ENCODE data around the gene STRN3. TPM values are rescaled to one million over a fixed set of nuclear protein-coding genes. Genes with fewer than 3 reads are reported as not detected.
A peak's percentile ranks its signal among the peaks of the same experiment; 100 is the strongest.

Gene STRN3
- total RNA-seq, 1 experiment from 2014 or later: 36.6 TPM

DNA sequence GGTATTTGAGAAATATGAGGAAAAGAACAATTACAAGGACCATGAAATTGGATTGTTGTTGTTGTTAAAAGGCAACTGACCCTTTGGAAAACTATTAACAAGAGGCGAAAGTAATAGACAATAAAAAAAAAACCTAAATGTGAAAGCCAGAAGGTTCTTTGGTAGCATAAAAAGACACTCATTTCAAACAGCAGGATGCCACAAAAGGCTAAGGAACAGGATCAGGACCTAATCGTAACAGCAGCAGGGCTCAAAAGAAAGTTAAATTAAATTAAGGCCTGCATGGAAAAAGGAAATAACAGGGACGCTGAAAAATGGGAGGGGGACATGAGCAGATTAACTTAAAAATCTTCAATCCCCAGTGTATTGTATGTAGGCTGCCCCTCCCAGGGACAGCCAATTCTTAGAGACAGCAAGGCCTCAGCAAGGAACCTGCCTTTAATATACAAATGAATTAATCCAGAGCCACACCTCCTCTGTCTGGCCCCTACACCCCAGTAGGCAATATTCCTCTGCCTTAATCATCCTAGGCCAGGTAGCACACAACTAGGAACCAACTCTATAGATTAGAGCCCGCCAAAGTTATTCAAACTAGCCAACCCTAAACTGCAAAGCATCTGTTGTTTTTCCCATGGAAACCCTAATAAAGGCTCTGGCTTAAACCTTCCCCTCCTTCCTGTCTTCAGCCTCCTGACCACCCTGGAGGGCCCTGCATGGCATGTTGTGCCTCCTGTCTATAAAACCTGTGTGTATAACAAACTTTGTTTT is 29.1 kb downstream of the STRN3 start:
- ChIA-PET CTCF (interaction anchor here (0.7 to 1.0 kb wide), 2 partner anchors 17 to 68 kb away, joined by 3 to 4 read pairs; no protein-coding TSS in a partner anchor), POLR2A (interaction anchor here (0.7 to 1.4 kb wide), 2 partner anchors 22 to 41 kb away, joined by 3 to 5 read pairs; no protein-coding TSS in a partner anchor)
- intact Hi-C loops (cut with micrococcal nuclease): no loop called here
- H3K9me3 Mint-ChIP-seq (ENCODE audit: unreplicated experiment): no peaks in the 10 kb centered on the region
- peak overlapping the region; percentile 31 for H3K27ac Mint-ChIP-seq (ENCODE audit: low read depth, unreplicated experiment)
- peaks cover 10% of the 10 kb centered on the region for H3K4me1 Mint-ChIP-seq (ENCODE audit: insufficient read depth, unreplicated experiment)
- TF ChIP-seq, protein P1, sequence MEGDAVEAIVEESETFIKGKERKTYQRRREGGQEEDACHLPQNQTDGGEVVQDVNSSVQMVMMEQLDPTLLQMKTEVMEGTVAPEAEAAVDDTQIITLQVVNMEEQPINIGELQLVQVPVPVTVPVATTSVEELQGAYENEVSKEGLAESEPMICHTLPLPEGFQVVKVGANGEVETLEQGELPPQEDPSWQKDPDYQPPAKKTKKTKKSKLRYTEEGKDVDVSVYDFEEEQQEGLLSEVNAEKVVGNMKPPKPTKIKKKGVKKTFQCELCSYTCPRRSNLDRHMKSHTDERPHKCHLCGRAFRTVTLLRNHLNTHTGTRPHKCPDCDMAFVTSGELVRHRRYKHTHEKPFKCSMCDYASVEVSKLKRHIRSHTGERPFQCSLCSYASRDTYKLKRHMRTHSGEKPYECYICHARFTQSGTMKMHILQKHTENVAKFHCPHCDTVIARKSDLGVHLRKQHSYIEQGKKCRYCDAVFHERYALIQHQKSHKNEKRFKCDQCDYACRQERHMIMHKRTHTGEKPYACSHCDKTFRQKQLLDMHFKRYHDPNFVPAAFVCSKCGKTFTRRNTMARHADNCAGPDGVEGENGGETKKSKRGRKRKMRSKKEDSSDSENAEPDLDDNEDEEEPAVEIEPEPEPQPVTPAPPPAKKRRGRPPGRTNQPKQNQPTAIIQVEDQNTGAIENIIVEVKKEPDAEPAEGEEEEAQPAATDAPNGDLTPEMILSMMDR (IDR thresholded peaks at IDR 0.05; ENCODE audit: unreplicated experiment): no peak
- no peak overlapping the region for H3K4me3 Mint-ChIP-seq (ENCODE audit: unreplicated experiment)
- no peak for DNase-seq (ENCODE audit: unreplicated experiment)
- BruUV-seq (replicated peaks): no TSS peak
- peaks cover 25% of the 10 kb centered on the region for H3K36me3 Mint-ChIP-seq (ENCODE audit: insufficient read depth, unreplicated experiment)
- H3K27me3 Mint-ChIP-seq (ENCODE audit: insufficient read depth, unreplicated experiment): no peaks in the 10 kb centered on the region

DNA sequence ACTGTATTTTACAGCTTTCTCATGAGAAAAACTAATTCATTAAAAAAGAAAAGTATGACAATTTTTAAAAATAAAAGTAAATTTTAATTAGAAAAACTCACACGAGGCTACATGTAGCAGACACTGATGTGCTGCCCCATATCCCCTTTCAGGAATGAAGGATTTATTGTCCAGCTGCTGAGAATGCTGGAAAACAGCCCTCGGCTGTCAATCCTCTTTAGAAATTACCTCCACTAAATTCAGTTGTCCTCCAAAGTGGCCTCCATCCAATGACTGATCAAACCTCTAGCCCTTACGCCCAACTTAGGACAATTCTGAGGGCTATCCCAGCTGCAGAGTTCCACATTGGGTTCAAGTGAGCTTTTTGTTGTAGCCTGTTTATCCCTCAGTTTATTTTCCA is 30.5 kb downstream of the STRN3 start:
- no peak for DNase-seq (ENCODE audit: unreplicated experiment)
- intact Hi-C loops (cut with micrococcal nuclease): no loop called here
- TF ChIP-seq, protein P1 (IDR thresholded peaks at IDR 0.05; ENCODE audit: unreplicated experiment): no peak
- BruUV-seq (replicated peaks): no TSS peak
- peaks cover 11% of the 10 kb centered on the region for H3K36me3 Mint-ChIP-seq (ENCODE audit: insufficient read depth, unreplicated experiment)
- H3K27ac Mint-ChIP-seq (ENCODE audit: low read depth, unreplicated experiment): peak overlapping the region; percentile 71
- H3K9me3 Mint-ChIP-seq (ENCODE audit: unreplicated experiment): no peaks in the 10 kb centered on the region
- no peak overlapping the region for H3K4me3 Mint-ChIP-seq (ENCODE audit: unreplicated experiment)
- H3K4me1 Mint-ChIP-seq (ENCODE audit: insufficient read depth, unreplicated experiment): peaks cover 10% of the 10 kb centered on the region
- H3K27me3 Mint-ChIP-seq (ENCODE audit: insufficient read depth, unreplicated experiment): no peaks in the 10 kb centered on the region
- ChIA-PET POLR2A (interaction anchor here (0.6 to 1.4 kb wide), 6 partner anchors 11 to 399 kb away, joined by 3 to 16 read pairs (median 4); partner anchors contain the start of gene STRN3), CTCF (interaction anchor here (0.5 to 0.7 kb wide), 4 partner anchors 15 to 385 kb away, joined by 3 to 5 read pairs (median 4); no protein-coding TSS in a partner anchor)

DNA sequence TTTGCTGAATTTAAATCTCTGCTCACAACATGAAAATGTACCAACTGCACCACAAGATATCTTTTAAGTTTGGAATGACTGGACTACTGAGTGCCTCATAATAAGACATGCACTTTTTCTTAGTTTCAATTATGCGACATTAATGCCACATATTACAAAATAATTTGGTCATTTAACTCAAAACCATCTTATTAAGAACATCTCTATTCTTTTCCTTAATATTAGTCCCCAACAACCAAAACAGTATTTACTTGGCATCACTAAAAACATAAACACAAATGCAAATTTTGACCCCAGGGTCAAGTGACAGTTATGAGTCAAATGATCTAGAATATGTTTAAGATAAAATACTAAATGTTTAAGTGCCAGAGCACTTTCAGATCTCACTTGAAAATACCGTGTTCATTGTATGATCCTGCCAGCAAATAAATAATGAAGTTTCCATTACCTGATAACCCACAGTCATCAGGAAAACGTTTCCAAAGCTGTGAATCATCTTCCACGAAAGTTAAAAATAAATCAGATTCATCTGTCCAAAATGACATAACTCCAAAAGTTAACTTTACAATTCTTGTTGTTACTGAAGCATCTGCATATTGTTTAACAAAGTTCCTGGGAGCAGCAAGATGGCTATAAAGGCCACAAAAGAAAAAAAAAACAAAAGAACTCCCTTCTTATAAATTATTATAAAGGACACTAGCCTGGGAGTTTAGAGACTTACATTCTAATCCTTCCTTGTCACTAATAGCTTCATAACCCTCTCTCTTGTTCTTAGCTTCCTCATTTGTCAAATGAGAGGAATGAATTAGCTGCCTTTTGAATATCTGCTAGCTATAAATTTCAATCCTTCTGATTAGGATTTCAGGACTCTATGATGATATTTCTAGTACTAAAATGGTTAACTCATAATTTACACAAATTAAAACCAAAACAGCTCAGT is 31.2 kb downstream of the STRN3 start:
- Mint-ChIP-seq H3K9me3 (ENCODE audit: unreplicated experiment) (no peaks in the 10 kb centered on the region), H3K27me3 (ENCODE audit: insufficient read depth, unreplicated experiment) (no peaks in the 10 kb centered on the region), H3K4me1 (ENCODE audit: insufficient read depth, unreplicated experiment) (peaks cover 11% of the 10 kb centered on the region), H3K27ac (ENCODE audit: low read depth, unreplicated experiment) (peak overlapping the region; percentile 71), H3K4me3 (ENCODE audit: unreplicated experiment) (peak overlapping the region; percentile 14), H3K36me3 (ENCODE audit: insufficient read depth, unreplicated experiment) (peaks cover 11% of the 10 kb centered on the region)
- ChIA-PET POLR2A (interaction anchor here (0.6 to 1.4 kb wide), 5 partner anchors 10 to 398 kb away, joined by 3 to 16 read pairs (median 4); partner anchors contain the start of gene STRN3), CTCF (interaction anchor here (0.6 to 0.7 kb wide), 4 partner anchors 10 to 386 kb away, joined by 3 to 5 read pairs (median 4); no protein-coding TSS in a partner anchor)
- intact Hi-C loops (cut with micrococcal nuclease): no loop called here
- TF ChIP-seq, protein P1 (IDR thresholded peaks at IDR 0.05; ENCODE audit: unreplicated experiment): no peak
- DNase-seq (ENCODE audit: unreplicated experiment): peak; percentile 16
- BruUV-seq (replicated peaks): no TSS peak

Measured in MCF 10A (cell line).